K562 (cell line): ENCODE results near the gene CTDSP1. TPM values are rescaled to one million over a fixed set of nuclear protein-coding genes. Genes with fewer than 3 reads are reported as not detected.

Experiments used
- ATAC-seq: fragments of 200-7000 bp; cut with Tn5 transposase; 3 replicates; pipeline ENCODE4 v1.9.1; 2020; ENCODE audit warnings: moderate library complexity
- BruUV-seq: library from RNA; stranded (reverse); fragments of 400-500 nt; replicated peaks from 2 replicates; lab custom pipeline; 2021; lab: Mats Ljungman, UMichigan
- CTCF ChIA-PET: fragments of 300-600 bp; formaldehyde crosslinking; extraction: SDS; loops from one replicate; lab custom pipeline; 2021; ENCODE audit warnings: low intra/inter-chr PET ratio; lab: Yijun Ruan, JAX
- POLR2A ChIA-PET: fragments of 300-600, 350-650 bp; sonication (Branson Sonifier 250); formaldehyde crosslinking; extraction: SDS; loops from one replicate; lab custom pipeline; 2021; ENCODE audit warnings: antibody characterized with exemption, inconsistent platforms; lab: Yijun Ruan, JAX
- DNase-seq, 4 experiments: peaks; one replicate each; pipeline versions ENCODE4 v3.0.0 to v3.0.0-alpha.2; 2011 to 2018; ENCODE audit warnings: low spot score in 3 of 4, mixed read lengths in 3 of 4; ENCODE audit errors: extremely low read depth in 1 of 4
- FAIRE-seq: peaks from 2 replicates; lab custom pipeline; 2011; peaks lifted over from hg19 to GRCh38; lab: Jason Lieb, UNC
- H2AFZ ChIP-seq: 2 replicates; pipeline ENCODE4 v1.6.0; 2011; ENCODE audit warnings: low read depth, low read length, control low read depth, inconsistent platforms
- H3K27ac ChIP-seq: fragments of 200-600 bp; 3 replicates; pipeline ENCODE4 v1.8.0; 2011; ENCODE audit warnings: low read depth, mild to moderate bottlenecking, control low read depth, inconsistent platforms, low read length, moderate library complexity, mixed read lengths; ENCODE audit errors: extremely low read depth
- H3K27me3 ChIP-seq, 2 experiments: fragments of 300-600 bp in 1 of 2; 2 replicates in 1 of 2; 3 replicates in 1 of 2; pipeline versions ENCODE4 v1.6.0 to v1.8.0; 2011; ENCODE audit warnings: inconsistent platforms in 2 of 2, low read length in 2 of 2, mild to moderate bottlenecking in 1 of 2, mixed read lengths in 1 of 2, moderate library complexity in 1 of 2; ENCODE audit not compliant: control insufficient read depth in 2 of 2, insufficient read depth in 2 of 2
- H3K36me3 ChIP-seq: fragments of 300-600 bp; 3 replicates; pipeline ENCODE4 v1.8.0; 2011; ENCODE audit warnings: mild to moderate bottlenecking, low read length, inconsistent platforms; ENCODE audit not compliant: control insufficient read depth, insufficient read depth
- H3K4me1 ChIP-seq, 2 experiments: fragments of 200-600 bp in 1 of 2; replicated peaks in 1 of 2; 2 replicates in 1 of 2; 3 replicates in 1 of 2; pipeline versions ENCODE4 v1.5.1 to v1.8.0; 2011; ENCODE audit warnings: inconsistent platforms in 2 of 2, low read length in 2 of 2, mild to moderate bottlenecking in 1 of 2, mixed read lengths in 1 of 2, moderate library complexity in 1 of 2; ENCODE audit not compliant: control insufficient read depth in 2 of 2, insufficient read depth in 2 of 2
- H3K4me2 ChIP-seq: 2 replicates; pipeline ENCODE4 v1.6.1; 2011; ENCODE audit warnings: low read length, control low read depth, inconsistent platforms, mixed read lengths; ENCODE audit not compliant: insufficient read depth
- H3K4me3 ChIP-seq: fragments of 200-600 bp; sonication (generic), shearing (Covaris generic); 2 replicates; pipeline ENCODE4 v1.5.1; 2016; ENCODE audit warnings: control low read depth, inconsistent platforms
- H3K79me2 ChIP-seq: fragments of 200-600 bp; 3 replicates; pipeline ENCODE4 v1.8.0; 2011; ENCODE audit warnings: low read length, inconsistent platforms; ENCODE audit not compliant: control insufficient read depth, insufficient read depth
- H3K9ac ChIP-seq, 2 experiments: 2 replicates each; pipeline versions ENCODE4 v1.6.0 to v1.6.1; 2011; ENCODE audit warnings: low read depth in 2 of 2, low read length in 2 of 2, control low read depth in 1 of 2, inconsistent platforms in 1 of 2, mild to moderate bottlenecking in 1 of 2, mixed read lengths in 1 of 2; ENCODE audit not compliant: insufficient read depth in 1 of 2
- H3K9me1 ChIP-seq: one replicate; pipeline ENCODE4 v1.6.0; 2011; ENCODE audit warnings: inconsistent platforms, mild to moderate bottlenecking, low read length, moderate library complexity; ENCODE audit not compliant: control insufficient read depth, insufficient read depth
- H3K9me3 ChIP-seq: replicated peaks from 2 replicates; pipeline ENCODE4 v1.5.1; 2011; ENCODE audit warnings: low read depth, low read length, inconsistent platforms; ENCODE audit not compliant: control insufficient read depth, insufficient read depth
- H4K20me1 ChIP-seq: replicated peaks from 2 replicates; pipeline ENCODE4 v1.6.1; 2011; ENCODE audit warnings: low read length, inconsistent platforms, mixed read lengths; ENCODE audit not compliant: control insufficient read depth, insufficient read depth
- DLX4 ChIP-seq: fragments of 250-450 bp; sonication (Bioruptor Pico); IDR thresholded peaks from 2 replicates; pipeline ENCODE4 v1.6.1; 2021; ENCODE audit warnings: mild to moderate bottlenecking
- LCOR ChIP-seq: sonication (generic); formaldehyde crosslinking; IDR thresholded peaks from 2 replicates; pipeline ENCODE4 v1.8.0; 2022; ENCODE audit warnings: mild to moderate bottlenecking, missing genetic modification reagents
- POLR2A ChIP-seq: fragments of 450-650 bp; conservative IDR thresholded peaks from 2 replicates; pipeline ENCODE4 v1.6.1; 2016
- RAD21 ChIP-seq, 2 experiments: fragments of 250-450 bp in 1 of 2; fragments of 450-650 bp in 1 of 2; sonication (Bioruptor Pico) in 1 of 2; formaldehyde crosslinking in 1 of 2; IDR thresholded peaks in 1 of 2; conservative IDR thresholded peaks in 1 of 2; 2 replicates each; pipeline versions ENCODE4 v1.4.0 to v1.8.0; 2020 to 2022; ENCODE audit warnings: mild to moderate bottlenecking in 2 of 2, moderate library complexity in 1 of 2
- TRIM25 ChIP-seq: fragments of 450-650 bp; IDR thresholded peaks from 2 replicates; pipeline ENCODE4 v1.7.0; 2016; ENCODE audit warnings: borderline replicate concordance
- ZFP30 ChIP-seq: fragments of 250-450 bp; sonication (Bioruptor Pico); IDR thresholded peaks from 2 replicates; pipeline ENCODE4 v1.8.0; 2022; ENCODE audit warnings: moderate library complexity, mild to moderate bottlenecking, inconsistent platforms, borderline replicate concordance
- ZNF830 ChIP-seq: fragments of 250-450 bp; sonication (Bioruptor Pico); IDR thresholded peaks from 2 replicates; pipeline ENCODE4 v1.5.0; 2021; ENCODE audit warnings: mild to moderate bottlenecking
- WGBS: fragments of 100-300 bp; shearing (Covaris generic); methylation state at CpG from one replicate; pipeline ENCODE4 v1.1.6; 2016; ENCODE audit warnings: low coverage, mixed read lengths; ENCODE audit not compliant: insufficient coverage; ENCODE audit errors: missing lambda C conversion rate; 5-methylcytosine and 5-hydroxymethylcytosine counted together
- in situ Hi-C: fragments of 300-500 bp; cut with MboI; formaldehyde crosslinking; loops from 4 replicates; pipeline ENCODE4 v1.15.0; 2018; ENCODE audit warnings: inconsistent platforms, mixed read lengths
- intact Hi-C: fragments of 100-400 bp; cut with micrococcal nuclease; formaldehyde crosslinking; loops from 2 replicates; pipeline ENCODE4 v1.14.2; 2022
- polyA plus RNA-seq, 8 experiments: library from polyadenylated mRNA; depleted of rRNA in 4 of 8; stranded (reverse) in 5 of 8; unstranded in 3 of 8; fragments of >200 nt; fragmentation: Nextera tagmentation in 2 of 8; fragmentation: Illumina TruSeq in 1 of 8; extraction: Ambion mirVana in 2 of 8; extraction: Trizol in 1 of 8; gene quantifications; 2 replicates each; pipeline versions ENCODE4 v1.2.1 to v1.2.3, GENCODE V29; 2011 to 2014; ENCODE audit warnings: inconsistent platforms in 1 of 8, missing spikeins in 1 of 8
- total RNA-seq, 7 experiments: library from RNA; depleted of rRNA in 6 of 7; stranded (reverse); fragments of >200 nt in 6 of 7; fragmentation: Illumina TruSeq in 2 of 7; extraction: Trizol in 2 of 7; gene quantifications; 2 replicates each; pipeline versions ENCODE4 v1.2.1 to v1.2.3, GENCODE V29; 2011 to 2021; ENCODE audit warnings: low replicate concordance in 1 of 7

The CTDSP1 gene
- total and polyA plus RNA-seq, 9 of the 15 experiments (the other 6 are each of a cell fraction or from before 2014, with no cell fraction given): 2.4 to 74.8 (median 45.8) TPM

- no TSS peak for BruUV-seq
- H3K36me3 ChIP-seq: no peaks in the 10 kb centered on the region
- no peak overlapping the region for H2AFZ ChIP-seq
- WGBS: 57% methylated on average over 6 of the region's 11 CpGs
- H3K4me2 ChIP-seq: no peak overlapping the region
- H4K20me1 ChIP-seq: no peaks in the 10 kb centered on the region
- H3K4me3 ChIP-seq: no peak overlapping the region
- H3K9ac ChIP-seq: no peak overlapping the region
- TF ChIP-seq RAD21 (CRISPR knock-in tag; conservative IDR thresholded peaks at IDR 0.05 in 1 of 2, IDR thresholded peaks at IDR 0.05 in 1 of 2) (no peak), TRIM25 (no peak), POLR2A (no peak), ZNF830 (CRISPR knock-in tag) (no peak), DLX4 (CRISPR knock-in tag) (no peak), LCOR (CRISPR knock-in tag) (no peak), ZFP30 (CRISPR knock-in tag) (no peak)
- no peaks in the 10 kb centered on the region for H3K79me2 ChIP-seq
- H3K9me1 ChIP-seq: no peaks in the 10 kb centered on the region
- FAIRE-seq (no peak), ATAC-seq (no peak), DNase-seq (no peak)
- ChIA-PET POLR2A (interaction anchor here (0.6 kb wide), 1 partner anchor 404 kb away, joined by 4 read pairs; no protein-coding TSS in a partner anchor), CTCF (no interaction called here)
- H3K27ac ChIP-seq: no peak overlapping the region
- intact Hi-C loops: no loop called here
- in situ Hi-C loops: no loop called here
- no peaks in the 10 kb centered on the region for H3K9me3 ChIP-seq
- peaks cover 2 to 7% of the 10 kb centered on the region in 2 experiments; a peak in 3 of 5 replicates for H3K4me1 ChIP-seq
- H3K27me3 ChIP-seq: no peaks in the 10 kb centered on the region
These were observed 35.6 kb downstream of the CTDSP1 start for GRCh38 chr2:218435003-218435982.
